SK-N-MC (cell line): ENCODE results near the gene PLA2G2D.

Source experiments
- EZH2 ChIP-seq: fragments of 200-600 bp; sonication (generic); IDR thresholded peaks from one replicate; pipeline ENCODE4 v1.6.1; 2017; ENCODE audit warnings: antibody characterized with exemption
- FOXP2 ChIP-seq: optimal IDR thresholded peaks from 2 replicates; pipeline ENCODE3; 2011; ENCODE audit warnings: mild to moderate bottlenecking, moderate library complexity; ENCODE audit not compliant: insufficient read depth; ENCODE audit errors: extremely low read length, control extremely low read depth
- POLR2AphosphoS5 ChIP-seq: IDR thresholded peaks from 2 replicates; pipeline ENCODE4 v1.6.1; 2012; ENCODE audit warnings: mild to moderate bottlenecking, low read depth, low read length, borderline replicate concordance

GRCh38 chr1:20076223-20076622, 43.1 kb downstream of the PLA2G2D start:
- TF ChIP-seq POLR2AphosphoS5 (no peak), EZH2 (no peak), FOXP2 (no peak)
